Stimulated activated CD8-positive, alpha-beta memory T cell treated with anti-CD3 and anti-CD28 coated beads, Interleukin-2, amount 100 ng/mL, for 1 hour (primary cell): ENCODE data around the gene LRRK2.
"Not testable (repeated sequence)": the region's sequence is repeated elsewhere in the genome, so short reads cannot be mapped to it uniquely, and the experiment has no call there.

Experiments used
- DNase-seq, 2 donors: peaks; one replicate each; pipeline ENCODE4 v3.0.0-alpha.2; 2020; ENCODE audit warnings: low read depth in 2 of 2

The LRRK2 gene

DNA sequence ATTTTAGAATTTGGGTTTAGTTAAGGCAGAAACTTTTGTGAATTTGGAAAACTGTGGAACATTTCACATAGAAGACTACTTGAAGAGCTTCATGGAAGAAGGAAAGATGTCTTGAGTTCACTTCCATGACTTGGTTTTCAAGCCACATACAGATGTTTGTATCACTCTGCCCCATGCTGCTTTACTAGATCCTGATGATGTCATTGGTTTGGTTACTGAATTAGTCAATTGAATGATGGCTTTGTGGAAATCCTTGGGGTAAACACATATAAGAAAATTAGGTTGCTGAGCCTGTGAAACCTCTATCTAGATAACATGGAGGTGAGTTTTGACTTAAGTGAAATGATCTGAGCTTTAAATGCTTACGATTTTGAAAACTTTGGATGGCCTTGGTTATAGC is 90.6 kb downstream of the LRRK2 start:
- no peak for DNase-seq

DNA sequence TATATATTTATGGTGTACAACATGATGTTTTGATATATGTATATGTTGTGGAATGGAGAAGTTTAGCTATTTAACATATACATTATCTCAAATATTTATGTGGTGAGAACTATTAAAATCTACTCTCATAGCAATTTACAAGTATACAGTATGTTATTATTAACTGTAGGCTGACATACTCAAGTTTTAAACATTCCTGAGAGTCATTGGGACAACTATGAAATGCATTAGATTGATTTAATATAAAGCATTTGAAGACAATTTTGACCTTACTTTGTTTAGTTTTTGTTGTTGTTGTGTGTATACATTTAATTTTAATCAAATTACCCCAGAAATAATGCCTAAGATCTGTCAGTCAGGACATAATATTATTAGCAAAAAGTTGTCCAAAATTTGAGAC is 99.5 kb downstream of the LRRK2 start:
- DNase-seq = no peak

- DNase-seq = no peak
Measured at GRCh38 chr12:40325349-40325960, 100.7 kb downstream of the LRRK2 start.

- DNase-seq = no peak
Measured at GRCh38 chr12:40327535-40327934, 102.7 kb downstream of the LRRK2 start.

GRCh38 chr12:40330180-40330579 is 105.4 kb downstream of the LRRK2 start:
- no peak for DNase-seq

GRCh38 chr12:40331886-40332285 is 107.1 kb downstream of the LRRK2 start:
- DNase-seq = no peak

- DNase-seq = no peak
Measured at GRCh38 chr12:40335991-40336390, 111.2 kb downstream of the LRRK2 start.

DNA sequence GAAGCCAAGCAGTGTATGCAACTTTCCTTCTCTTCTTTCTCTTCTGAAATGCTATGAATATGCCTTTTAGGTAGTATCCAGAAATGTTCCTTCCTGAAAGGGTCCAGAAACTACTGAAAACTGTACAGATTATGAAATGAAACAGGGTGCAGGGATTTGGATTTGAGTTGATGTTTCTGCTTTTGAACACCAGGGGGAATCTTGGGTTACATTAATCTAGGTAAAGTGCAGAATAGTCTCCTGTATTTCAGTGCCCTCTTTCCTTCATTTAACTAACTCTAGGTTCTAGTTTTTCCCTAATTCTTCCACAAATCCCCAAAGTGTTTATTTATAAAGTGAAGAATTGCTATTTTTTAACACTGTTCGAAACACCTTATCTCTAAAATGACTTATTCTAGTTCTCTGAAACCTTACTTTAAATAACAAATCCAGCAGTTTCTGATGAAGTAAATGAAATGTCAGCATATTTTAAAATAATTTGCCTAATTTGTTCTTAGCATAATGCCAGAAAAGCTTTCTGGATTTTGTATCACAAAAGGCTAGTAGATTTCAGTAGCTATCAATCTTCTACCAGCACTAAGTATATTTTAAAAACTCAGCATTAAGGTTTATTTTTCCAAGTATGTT is 111.9 kb downstream of the LRRK2 start:
- no peak for DNase-seq

DNA sequence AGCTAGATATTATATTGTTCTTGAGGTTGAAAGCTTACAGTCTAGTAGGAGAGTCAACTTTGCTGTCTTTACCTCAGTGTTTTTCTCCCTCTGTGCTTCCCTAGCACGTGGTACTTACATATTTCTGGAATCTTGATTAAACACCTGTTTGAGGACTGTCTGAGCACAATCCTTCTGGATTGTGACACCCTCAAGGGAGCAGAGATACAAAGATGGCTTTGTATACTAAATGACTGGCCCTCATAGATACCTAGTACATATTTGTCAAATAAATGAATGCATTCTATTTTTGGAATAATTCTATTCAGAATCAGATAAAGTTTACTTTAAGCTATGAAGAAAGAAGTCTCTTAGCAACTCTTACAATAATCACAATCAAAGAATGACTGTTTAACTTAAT is 113.3 kb downstream of the LRRK2 start:
- DNase-seq = no peak

- no peak for DNase-seq
Measured at GRCh38 chr12:40338621-40339020, 113.8 kb downstream of the LRRK2 start.

DNA sequence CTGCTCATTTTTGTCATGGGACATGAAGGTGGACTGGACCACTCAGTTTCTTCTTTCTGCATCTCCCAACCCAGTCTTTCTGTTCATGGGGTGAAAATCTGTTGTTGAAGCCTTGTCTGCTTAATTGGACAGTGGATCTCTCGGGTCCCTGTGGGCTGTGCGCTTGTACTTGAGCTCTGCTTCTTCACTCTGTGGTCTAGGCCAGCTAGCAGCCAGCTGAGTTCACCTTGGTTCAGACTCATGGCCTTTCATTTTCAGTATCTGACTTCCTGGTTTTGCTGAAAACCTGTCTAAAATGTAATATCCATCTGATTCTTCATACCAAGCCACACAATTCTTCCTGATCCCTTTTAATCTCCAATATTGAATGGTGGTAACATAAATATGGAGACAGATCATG is 117.2 kb downstream of the LRRK2 start:
- no peak for DNase-seq

DNA sequence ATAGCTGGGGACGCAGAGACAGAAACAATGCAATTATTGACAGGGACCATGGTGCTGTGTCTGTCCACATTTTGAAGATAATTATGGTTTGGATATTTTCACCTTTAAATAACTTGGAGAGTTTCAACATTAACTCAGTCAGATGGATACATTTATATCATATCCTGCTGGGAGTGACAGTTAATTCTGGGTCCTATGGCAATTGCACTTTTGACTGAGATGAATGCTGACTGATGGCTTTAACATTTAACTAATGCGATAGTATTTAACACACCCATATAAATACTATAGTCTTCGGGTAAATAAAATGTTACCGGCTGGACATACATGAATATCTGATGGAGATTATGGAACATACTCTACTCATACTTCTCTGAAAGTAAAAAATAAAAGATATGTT is 118.3 kb downstream of the LRRK2 start:
- DNase-seq = no peak

- DNase-seq = no peak
Measured at GRCh38 chr12:40344312-40344711, 119.5 kb downstream of the LRRK2 start.

DNA sequence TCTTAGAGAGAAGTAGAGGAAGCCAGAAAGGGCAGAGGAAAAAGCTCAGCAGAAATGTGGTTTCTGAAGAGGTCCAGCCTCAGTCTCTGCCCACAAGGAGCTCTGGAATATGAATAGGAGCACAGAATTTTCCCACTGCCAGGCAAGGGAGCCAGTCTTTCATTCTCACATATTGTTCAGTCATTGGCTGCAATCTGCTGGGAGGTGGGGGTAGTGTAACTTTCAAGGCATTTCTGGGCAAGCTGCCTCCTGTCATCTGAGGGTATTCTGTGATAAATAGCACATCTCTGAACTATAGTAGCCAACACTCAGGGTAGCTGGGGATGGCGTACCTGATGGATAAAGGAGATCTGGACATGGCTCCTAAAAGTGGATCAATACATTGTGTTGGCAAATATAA is 127.2 kb downstream of the LRRK2 start:
- no peak for DNase-seq

- DNase-seq = no peak
Measured at GRCh38 chr12:40375076-40375475, 150.3 kb downstream of the LRRK2 start.

- DNase-seq = no peak
Measured at GRCh38 chr12:40376533-40377267, 151.9 kb downstream of the LRRK2 start.

- no peak for DNase-seq
Measured at GRCh38 chr12:40378691-40379090, 153.9 kb downstream of the LRRK2 start.

- no peak for DNase-seq
Measured at GRCh38 chr12:40382217-40382616, 157.4 kb downstream of the LRRK2 start.

- DNase-seq = not testable (repeated sequence)
Measured at GRCh38 chr12:40387279-40387678, 162.5 kb downstream of the LRRK2 start.

- no peak for DNase-seq
Measured at GRCh38 chr12:40390980-40391379, 166.2 kb downstream of the LRRK2 start.

DNA sequence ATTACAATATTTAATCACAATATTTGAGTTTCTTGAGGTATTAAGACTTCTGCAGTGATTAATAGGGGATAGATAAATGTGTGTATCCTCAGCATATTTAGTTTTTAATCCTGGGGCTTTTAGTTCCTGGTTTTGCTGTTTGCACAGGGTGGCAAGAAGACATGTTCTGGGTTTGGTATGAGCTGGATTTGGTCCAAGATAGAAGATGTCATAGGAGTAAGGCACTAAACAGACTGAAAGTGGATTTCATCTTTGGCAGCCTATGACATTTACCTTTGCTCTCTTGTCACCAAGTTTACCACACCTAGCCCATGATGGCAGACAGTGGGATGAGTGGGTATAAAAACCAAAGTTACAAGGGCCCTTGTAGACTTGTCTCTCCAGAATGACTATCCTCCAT is 168.2 kb downstream of the LRRK2 start:
- DNase-seq = no peak

DNA sequence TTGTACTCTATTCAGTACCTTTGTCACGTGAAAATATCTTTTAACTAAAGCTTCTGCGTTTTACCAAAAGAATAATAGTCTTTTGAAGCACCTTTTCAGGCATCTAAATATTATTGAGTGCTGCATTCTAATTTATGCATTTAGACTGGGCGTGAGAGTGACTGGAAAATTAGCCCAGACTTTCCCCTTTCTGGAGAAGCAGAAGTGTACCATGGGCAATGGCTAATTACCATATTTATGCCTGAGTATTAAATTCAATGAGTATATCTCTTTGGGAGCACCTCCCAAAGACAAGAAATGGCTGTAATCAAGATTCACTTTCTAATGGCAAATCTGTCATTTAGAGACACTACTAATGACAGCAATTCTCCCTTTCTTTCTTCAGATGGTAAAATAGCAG is 174.9 kb downstream of the LRRK2 start:
- no peak for DNase-seq

GRCh38 chr12:40405419-40405818 is 180.6 kb downstream of the LRRK2 start:
- no peak for DNase-seq
